Panc1 (cell line): ENCODE measurements around the gene FIGN.

ENCODE experiments used
- CTCF ChIP-seq: fragments of 450-650 bp; IDR thresholded peaks from 2 replicates; pipeline ENCODE4 v1.5.1; 2017; ENCODE audit warnings: mild to moderate bottlenecking
- POLR2AphosphoS5 ChIP-seq: IDR thresholded peaks from 2 replicates; pipeline ENCODE4 v1.6.1; 2012; ENCODE audit warnings: mild to moderate bottlenecking, low read depth, low read length, moderate library complexity
- SIN3A ChIP-seq: IDR thresholded peaks from 2 replicates; pipeline ENCODE4 v1.6.1; 2012; ENCODE audit warnings: low read depth, mild to moderate bottlenecking, low read length, moderate library complexity, borderline replicate concordance; ENCODE audit not compliant: insufficient read depth

- TF ChIP-seq CTCF (no peak), POLR2AphosphoS5 (no peak), SIN3A (no peak)
Measured at GRCh38 chr2:163757814-163758213, 22.0 kb upstream of the FIGN start.
